IMR-90 (cell line): ENCODE results near the gene SIK3. TPM values are rescaled to one million over a fixed set of nuclear protein-coding genes. Genes with fewer than 3 reads are reported as not detected.

Experiments used
- ATAC-seq: fragments of 200-7000 bp; cut with Tn5 transposase; 2 replicates; pipeline ENCODE4 v1.9.1; 2020; ENCODE audit warnings: low read depth, mild to moderate bottlenecking, moderate library complexity
- BruUV-seq: library from RNA; stranded (reverse); fragments of 400-500 nt; replicated peaks from 2 replicates; lab custom pipeline; 2021; lab: Mats Ljungman, UMichigan
- CTCF ChIA-PET: fragments of 300-600 bp; formaldehyde crosslinking; extraction: SDS; loops from one replicate; lab custom pipeline; 2021; ENCODE audit warnings: antibody characterized with exemption; lab: Yijun Ruan, JAX
- POLR2A ChIA-PET: fragments of 300-600 bp; sonication (Branson Sonifier 250); formaldehyde crosslinking; loops from one replicate; lab custom pipeline; 2022; ENCODE audit warnings: antibody characterized with exemption; ENCODE audit not compliant: unreplicated experiment; lab: Charles Lee
- DNase-seq: peaks from one replicate; pipeline ENCODE4 v3.0.0; 2013
- H2AFZ ChIP-seq: replicated peaks from 2 replicates; pipeline ENCODE3; 2013; ENCODE audit warnings: low read length, mild to moderate bottlenecking; ENCODE audit not compliant: poor library complexity
- H2AK5ac ChIP-seq: 2 replicates; pipeline ENCODE4 v1.6.1; 2013; ENCODE audit warnings: low read depth, low read length, inconsistent platforms
- H2AK9ac ChIP-seq: replicated peaks from 2 replicates; pipeline ENCODE3; 2013; ENCODE audit warnings: mild to moderate bottlenecking, low read depth, low read length, moderate library complexity; ENCODE audit not compliant: poor library complexity
- H2BK120ac ChIP-seq: 2 replicates; pipeline ENCODE4 v1.6.1; 2013; ENCODE audit warnings: low read depth, low read length, inconsistent platforms
- H2BK15ac ChIP-seq: 3 replicates; pipeline ENCODE4 v1.6.1; 2013; ENCODE audit warnings: low read depth, low read length, inconsistent platforms
- H2BK20ac ChIP-seq: 2 replicates; pipeline ENCODE4 v1.6.1; 2013; ENCODE audit warnings: low read depth, mild to moderate bottlenecking, inconsistent platforms, low read length, moderate library complexity
- H2BK5ac ChIP-seq: 2 replicates; pipeline ENCODE4 v1.6.1; 2013; ENCODE audit warnings: mild to moderate bottlenecking, low read depth, low read length, inconsistent platforms; ENCODE audit not compliant: poor library complexity, severe bottlenecking
- H3K14ac ChIP-seq: replicated peaks from 2 replicates; pipeline ENCODE4 v1.6.1; 2013; ENCODE audit warnings: low read depth, low read length, inconsistent platforms
- H3K18ac ChIP-seq: 2 replicates; pipeline ENCODE4 v1.6.1; 2013; ENCODE audit warnings: low read depth, low read length, control low read depth
- H3K23ac ChIP-seq: 2 replicates; pipeline ENCODE4 v1.6.1; 2013; ENCODE audit warnings: low read depth, low read length, inconsistent platforms
- H3K27ac ChIP-seq: 2 replicates; pipeline ENCODE4 v1.5.1; 2013; ENCODE audit warnings: mild to moderate bottlenecking, control low read depth, low read length; ENCODE audit not compliant: insufficient read depth
- H3K27me3 ChIP-seq: 2 replicates; pipeline ENCODE4 v1.6.1; 2013; ENCODE audit warnings: low read length; ENCODE audit not compliant: control insufficient read depth, insufficient read depth
- H3K36me3 ChIP-seq: 2 replicates; pipeline ENCODE4 v1.6.1; 2013; ENCODE audit warnings: low read length, mixed read lengths; ENCODE audit not compliant: control insufficient read depth, insufficient read depth
- H3K4ac ChIP-seq: 2 replicates; pipeline ENCODE4 v1.6.1; 2013; ENCODE audit warnings: low read depth, low read length, inconsistent platforms
- H3K4me1 ChIP-seq: 2 replicates; pipeline ENCODE4 v1.6.1; 2013; ENCODE audit warnings: low read length, mixed read lengths; ENCODE audit not compliant: control insufficient read depth, insufficient read depth
- H3K4me2 ChIP-seq: 2 replicates; pipeline ENCODE4 v1.6.1; 2013; ENCODE audit warnings: low read depth, mild to moderate bottlenecking, control low read depth, low read length, moderate library complexity
- H3K4me3 ChIP-seq: 2 replicates; pipeline ENCODE4 v1.5.1; 2013; ENCODE audit warnings: low read depth, mild to moderate bottlenecking, control low read depth, low read length, moderate library complexity; ENCODE audit not compliant: insufficient read depth
- H3K56ac ChIP-seq: 2 replicates; pipeline ENCODE4 v1.6.1; 2013; ENCODE audit warnings: low read length, inconsistent platforms; ENCODE audit not compliant: insufficient read depth; ENCODE audit errors: extremely low read depth
- H3K79me1 ChIP-seq, 2 experiments: 2 replicates each; pipeline ENCODE4 v1.6.1; 2013; ENCODE audit warnings: low read length in 2 of 2, inconsistent platforms in 1 of 2, low read depth in 1 of 2
- H3K9ac ChIP-seq: 2 replicates; pipeline ENCODE4 v1.6.1; 2013; ENCODE audit warnings: low read depth, low read length, control low read depth
- H3K9me1 ChIP-seq: 2 replicates; pipeline ENCODE4 v1.6.1; 2013; ENCODE audit warnings: low read length, inconsistent platforms; ENCODE audit not compliant: insufficient read depth
- H3K9me3 ChIP-seq: 2 replicates; pipeline ENCODE4 v1.6.1; 2013; ENCODE audit warnings: low read length; ENCODE audit not compliant: control insufficient read depth, insufficient read depth
- H4K20me1 ChIP-seq: 2 replicates; pipeline ENCODE4 v1.6.1; 2013; ENCODE audit warnings: low read length, inconsistent platforms; ENCODE audit not compliant: insufficient read depth
- H4K5ac ChIP-seq: 2 replicates; pipeline ENCODE4 v1.6.1; 2013; ENCODE audit warnings: mild to moderate bottlenecking, low read depth, low read length, control low read depth
- H4K8ac ChIP-seq, 2 experiments: 2 replicates each; pipeline ENCODE4 v1.6.1; 2013; ENCODE audit warnings: low read depth in 2 of 2, low read length in 2 of 2, control low read depth in 1 of 2, inconsistent platforms in 1 of 2
- H4K91ac ChIP-seq: 2 replicates; pipeline ENCODE4 v1.6.1; 2013; ENCODE audit warnings: low read depth, low read length, inconsistent platforms; ENCODE audit not compliant: insufficient read depth
- BHLHE40 ChIP-seq: fragments of 150-350 bp; IDR thresholded peaks from 2 replicates; pipeline ENCODE4 v1.6.1; 2016; ENCODE audit warnings: mild to moderate bottlenecking, low read depth, low read length
- CHD1 ChIP-seq: IDR thresholded peaks from 2 replicates; pipeline ENCODE4 v1.6.1; 2012; ENCODE audit warnings: low read depth, low read length, improper control_type of control experiment
- CTCF ChIP-seq: conservative IDR thresholded peaks from 2 replicates; pipeline ENCODE4 v1.5.1; 2012; ENCODE audit warnings: mild to moderate bottlenecking, low read depth, low read length, improper control_type of control experiment
- FOS ChIP-seq: fragments of 150-350 bp; IDR thresholded peaks from 2 replicates; pipeline ENCODE4 v1.6.1; 2016; ENCODE audit warnings: low read depth, low read length
- MAFK ChIP-seq: IDR thresholded peaks from 2 replicates; pipeline ENCODE4 v1.6.1; 2012; ENCODE audit warnings: low read depth, low read length, improper control_type of control experiment
- MAZ ChIP-seq: IDR thresholded peaks from 2 replicates; pipeline ENCODE4 v1.6.1; 2012; ENCODE audit warnings: low read depth, mild to moderate bottlenecking, low read length, improper control_type of control experiment, moderate library complexity, borderline replicate concordance
- MXI1 ChIP-seq: IDR thresholded peaks from 2 replicates; pipeline ENCODE4 v1.6.1; 2012; ENCODE audit warnings: low read depth, mild to moderate bottlenecking, low read length, moderate library complexity, borderline replicate concordance
- NFE2L2 ChIP-seq: fragments of 150-350 bp; IDR thresholded peaks from 2 replicates; pipeline ENCODE4 v1.6.1; 2016; ENCODE audit warnings: low read depth, mild to moderate bottlenecking, low read length
- POLR2A ChIP-seq: IDR thresholded peaks from 2 replicates; pipeline ENCODE4 v1.6.1; 2012; ENCODE audit warnings: mild to moderate bottlenecking, low read depth, low read length
- RCOR1 ChIP-seq: IDR thresholded peaks from 2 replicates; pipeline ENCODE4 v1.6.1; 2012; ENCODE audit warnings: mild to moderate bottlenecking, low read length, improper control_type of control experiment; ENCODE audit not compliant: insufficient replicate concordance
- RFX5 ChIP-seq: IDR thresholded peaks from 2 replicates; pipeline ENCODE4 v1.8.0; 2012; ENCODE audit warnings: low read depth, mild to moderate bottlenecking, low read length, moderate library complexity
- SMC3 ChIP-seq: fragments of 150-350 bp; IDR thresholded peaks from 2 replicates; pipeline ENCODE4 v1.6.1; 2016; ENCODE audit warnings: low read depth, mild to moderate bottlenecking, antibody characterized with exemption, low read length, moderate library complexity
- USF2 ChIP-seq: fragments of 150-350 bp; IDR thresholded peaks from 2 replicates; pipeline ENCODE4 v1.6.1; 2017; ENCODE audit warnings: mild to moderate bottlenecking, antibody characterized with exemption, low read length, low read depth
- WGBS, 2 experiments: methylation state at CpG; one replicate each; pipeline versions ENCODE4 v1.1.5 to v1.1.7; 2013; ENCODE audit warnings: missing lambda C conversion rate in 2 of 2; ENCODE audit not compliant: insufficient read length in 1 of 2; ENCODE audit errors: extremely low coverage in 2 of 2; 5-methylcytosine and 5-hydroxymethylcytosine counted together
- dilution Hi-C: fragments of 300-500 bp; cut with HindIII; formaldehyde crosslinking; loops from one replicate; pipeline ENCODE4 v1.14.3; 2018; ENCODE audit warnings: low sequenced_read_pairs; ENCODE audit not compliant: unreplicated experiment
- in situ Hi-C: fragments of 300-500 bp; cut with MboI; formaldehyde crosslinking; loops from 3 replicates; pipeline ENCODE4 v1.14.3; 2019; ENCODE audit warnings: low sequenced_read_pairs, inconsistent platforms, mixed read lengths
- intact Hi-C: fragments of 100-400 bp; cut with micrococcal nuclease; formaldehyde crosslinking; loops from 2 replicates; pipeline ENCODE4 v1.10.0; 2022
- polyA plus RNA-seq, 3 experiments: library from polyadenylated mRNA; depleted of rRNA; stranded (reverse); fragments of >200 nt; gene quantifications; 2 replicates each; pipeline ENCODE4 v1.2.3, GENCODE V29; 2012; ENCODE audit warnings: low replicate concordance in 1 of 3
- total RNA-seq: library from RNA; depleted of rRNA; stranded (reverse); fragments of >200 nt; gene quantifications from 2 replicates; pipeline ENCODE4 v1.2.3, GENCODE V29; 2012
- TF ChIP-seq, protein P1 (sequence below): fragments of 150-350 bp; IDR thresholded peaks from 2 replicates; pipeline ENCODE4 v1.6.1; 2016; ENCODE audit warnings: low read depth, mild to moderate bottlenecking, low read length, moderate library complexity, borderline replicate concordance

Gene SIK3
- total and polyA plus RNA-seq, 2 of the 4 experiments (the other 2 are of a cell fraction), result 8.2 to 9.1 TPM

- ATAC-seq (no peak), DNase-seq (no peak)
- dilution Hi-C loops (no loop called here), intact Hi-C loops (no loop called here), in situ Hi-C loops (no loop called here)
- POLR2A ChIA-PET, result no interaction called here
- peaks cover 44% of the 10 kb centered on the region for H4K20me1 ChIP-seq
- H4K91ac ChIP-seq, result no peak overlapping the region
- no peak overlapping the region for H3K4ac ChIP-seq
- no peak overlapping the region for H3K56ac ChIP-seq
- no peak overlapping the region for H3K4me3 ChIP-seq
- H3K14ac ChIP-seq, result no peak overlapping the region; the same call in 1 of the 2 replicates
- peaks cover 22 to 45% of the 10 kb centered on the region in 2 experiments for H3K79me1 ChIP-seq
- no peak overlapping the region for H3K23ac ChIP-seq
- no peak overlapping the region for H4K8ac ChIP-seq
- H2BK15ac ChIP-seq, result peak overlapping the region; percentile 24; the same call in 1 of the 3 replicates
- no peak overlapping the region for H3K27ac ChIP-seq
- CTCF ChIA-PET, result interaction anchor here (1.1 kb wide), 1 partner anchor 10 kb away, joined by 3 read pairs; no protein-coding TSS in a partner anchor
- no peak overlapping the region for H2BK120ac ChIP-seq
- peaks cover 8% of the 10 kb centered on the region for H3K4me1 ChIP-seq
- no peak overlapping the region for H3K18ac ChIP-seq
- H3K9ac ChIP-seq, result no peak overlapping the region
- H2BK20ac ChIP-seq, result no peak overlapping the region
- H2AFZ ChIP-seq, result no peak overlapping the region
- no peak overlapping the region; the same call in 1 of the 2 replicates for H2AK5ac ChIP-seq
- H3K4me2 ChIP-seq, result no peak overlapping the region
- H2BK5ac ChIP-seq, result no peak overlapping the region
- TF ChIP-seq, protein P1, sequence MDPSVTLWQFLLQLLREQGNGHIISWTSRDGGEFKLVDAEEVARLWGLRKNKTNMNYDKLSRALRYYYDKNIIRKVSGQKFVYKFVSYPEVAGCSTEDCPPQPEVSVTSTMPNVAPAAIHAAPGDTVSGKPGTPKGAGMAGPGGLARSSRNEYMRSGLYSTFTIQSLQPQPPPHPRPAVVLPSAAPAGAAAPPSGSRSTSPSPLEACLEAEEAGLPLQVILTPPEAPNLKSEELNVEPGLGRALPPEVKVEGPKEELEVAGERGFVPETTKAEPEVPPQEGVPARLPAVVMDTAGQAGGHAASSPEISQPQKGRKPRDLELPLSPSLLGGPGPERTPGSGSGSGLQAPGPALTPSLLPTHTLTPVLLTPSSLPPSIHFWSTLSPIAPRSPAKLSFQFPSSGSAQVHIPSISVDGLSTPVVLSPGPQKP, result no peak
- no peak for TF ChIP-seq MAZ
- no peak for TF ChIP-seq BHLHE40
- no peak for TF ChIP-seq SMC3
- TF ChIP-seq USF2, result no peak
- no peak for TF ChIP-seq POLR2A
- TF ChIP-seq CHD1, result no peak
- no peak for TF ChIP-seq MXI1
- TF ChIP-seq CTCF, result no peak
- TF ChIP-seq MAFK, result no peak
- TF ChIP-seq RCOR1, result no peak
- TF ChIP-seq NFE2L2, result no peak
- no peak for TF ChIP-seq RFX5
- no peak for TF ChIP-seq FOS
- H3K36me3 ChIP-seq, result no peaks in the 10 kb centered on the region
- no peaks in the 10 kb centered on the region for H3K9me3 ChIP-seq
- BruUV-seq, result no TSS peak
- H2AK9ac ChIP-seq, result no peak overlapping the region
- H3K9me1 ChIP-seq, result peaks cover 17% of the 10 kb centered on the region
- no peak overlapping the region for H4K5ac ChIP-seq
- H3K27me3 ChIP-seq, result no peaks in the 10 kb centered on the region
- WGBS, 2 experiments, result no CpG with 5 or more reads among the region's 2 CpGs
Measured at GRCh38 chr11:117073539-117073938, 24.7 kb downstream of the SIK3 start.
